ENCODE data around the gene TMIGD2. TPM values are rescaled to one million over a fixed set of nuclear protein-coding genes. Genes with fewer than 3 reads are reported as not detected.
"Not testable (repeated sequence)": the region's sequence is repeated elsewhere in the genome, so short reads cannot be mapped to it uniquely, and the experiment has no call there.

Gene TMIGD2, protein sequence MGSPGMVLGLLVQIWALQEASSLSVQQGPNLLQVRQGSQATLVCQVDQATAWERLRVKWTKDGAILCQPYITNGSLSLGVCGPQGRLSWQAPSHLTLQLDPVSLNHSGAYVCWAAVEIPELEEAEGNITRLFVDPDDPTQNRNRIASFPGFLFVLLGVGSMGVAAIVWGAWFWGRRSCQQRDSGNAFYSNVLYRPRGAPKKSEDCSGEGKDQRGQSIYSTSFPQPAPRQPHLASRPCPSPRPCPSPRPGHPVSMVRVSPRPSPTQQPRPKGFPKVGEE
- total RNA-seq (ENCODE audit: low replicate concordance): 0.19 and 1.3 TPM in 2 replicates

DNA sequence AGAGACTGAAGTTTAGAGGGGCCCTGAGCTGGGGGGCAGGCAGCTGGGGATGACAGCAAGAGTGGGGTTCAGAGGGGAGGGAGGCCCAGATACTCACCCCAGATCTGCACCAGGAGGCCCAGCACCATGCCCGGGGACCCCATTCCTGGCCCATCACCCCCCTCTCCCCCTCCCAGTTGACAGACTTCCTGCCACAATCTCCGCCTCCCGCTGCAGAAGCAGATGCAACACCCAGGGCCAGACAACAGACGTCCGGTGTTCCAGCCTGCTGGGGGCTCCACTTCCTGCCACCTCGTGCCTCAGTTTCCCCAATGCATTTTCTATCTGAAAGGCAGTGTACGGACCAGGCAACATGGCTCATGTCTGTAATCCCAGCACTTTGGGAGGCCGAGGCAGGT is at the start of gene TMIGD2:
TSS of gene TMIGD2 (minus strand) at position 147 of the 398 bp plus-strand sequence. CDS start at position 143, 4 bp downstream.
- Histone ChIP-seq H3F3A (ENCODE audit: low read depth) (peaks cover 13% of the 10 kb centered on the region), H3K36me3 (no peaks in the 10 kb centered on the region), H3K27me3 (no peaks in the 10 kb centered on the region), H3K79me2 (ENCODE audit: low read depth) (peaks cover 6% of the 10 kb centered on the region), H3K9ac (no peak within 1 kb of the TSS), H3K9me3 (ENCODE audit: low read depth) (no peaks in the 10 kb centered on the region), H2AFZ (replicated peaks) (peak within 1 kb of the TSS; percentile 95), H3K4me1 (peaks cover 10% of the 10 kb centered on the region), H3K4me2 (peak within 1 kb of the TSS; percentile 29), H4K20me1 (ENCODE audit: low read depth) (no peaks in the 10 kb centered on the region), H3K27ac (peak within 1 kb of the TSS; percentile 63), H3K4me3 (no peak within 1 kb of the TSS)
- peaks cover 4% of the 10 kb centered on the region for H3K27me3 Mint-ChIP-seq (ENCODE audit: insufficient read depth, low read depth)
- DNase-seq (ENCODE audit: low spot score): no peak
- no peak for TF ChIP-seq EZH2phosphoT487 (IDR thresholded peaks at IDR 0.05)
- TF ChIP-seq EZH2 (IDR thresholded peaks at IDR 0.05): no peak
- TF ChIP-seq, protein P1, sequence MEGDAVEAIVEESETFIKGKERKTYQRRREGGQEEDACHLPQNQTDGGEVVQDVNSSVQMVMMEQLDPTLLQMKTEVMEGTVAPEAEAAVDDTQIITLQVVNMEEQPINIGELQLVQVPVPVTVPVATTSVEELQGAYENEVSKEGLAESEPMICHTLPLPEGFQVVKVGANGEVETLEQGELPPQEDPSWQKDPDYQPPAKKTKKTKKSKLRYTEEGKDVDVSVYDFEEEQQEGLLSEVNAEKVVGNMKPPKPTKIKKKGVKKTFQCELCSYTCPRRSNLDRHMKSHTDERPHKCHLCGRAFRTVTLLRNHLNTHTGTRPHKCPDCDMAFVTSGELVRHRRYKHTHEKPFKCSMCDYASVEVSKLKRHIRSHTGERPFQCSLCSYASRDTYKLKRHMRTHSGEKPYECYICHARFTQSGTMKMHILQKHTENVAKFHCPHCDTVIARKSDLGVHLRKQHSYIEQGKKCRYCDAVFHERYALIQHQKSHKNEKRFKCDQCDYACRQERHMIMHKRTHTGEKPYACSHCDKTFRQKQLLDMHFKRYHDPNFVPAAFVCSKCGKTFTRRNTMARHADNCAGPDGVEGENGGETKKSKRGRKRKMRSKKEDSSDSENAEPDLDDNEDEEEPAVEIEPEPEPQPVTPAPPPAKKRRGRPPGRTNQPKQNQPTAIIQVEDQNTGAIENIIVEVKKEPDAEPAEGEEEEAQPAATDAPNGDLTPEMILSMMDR (IDR thresholded peaks at IDR 0.05): no peak
- H3K4me1 Mint-ChIP-seq: peaks cover 14% of the 10 kb centered on the region
- peak within 1 kb of the TSS; percentile 38 for H3K4me3 Mint-ChIP-seq
- peaks cover 6% of the 10 kb centered on the region for H3K36me3 Mint-ChIP-seq
- H3K27ac Mint-ChIP-seq: peak within 1 kb of the TSS; percentile 64
- peaks cover 2% of the 10 kb centered on the region for H3K9me3 Mint-ChIP-seq

- H3K79me2 ChIP-seq (ENCODE audit: low read depth): no peaks in the 10 kb centered on the region
- TF ChIP-seq EZH2 (IDR thresholded peaks at IDR 0.05) (no peak), EZH2phosphoT487 (IDR thresholded peaks at IDR 0.05) (no peak)
- TF ChIP-seq, protein P1 (IDR thresholded peaks at IDR 0.05): no peak
- no peak overlapping the region for H3K9ac ChIP-seq
- H3K4me1 Mint-ChIP-seq: no peaks in the 10 kb centered on the region
- no peak overlapping the region for H3K4me3 Mint-ChIP-seq
- H3K9me3 Mint-ChIP-seq: no peaks in the 10 kb centered on the region
- H3K4me3 ChIP-seq: no peak overlapping the region
- H3K27me3 Mint-ChIP-seq (ENCODE audit: insufficient read depth, low read depth): peaks cover 2% of the 10 kb centered on the region
- no peaks in the 10 kb centered on the region for H3K36me3 ChIP-seq
- no peaks in the 10 kb centered on the region for H3K4me1 ChIP-seq
- no peak overlapping the region for H2AFZ ChIP-seq (replicated peaks)
- H3K9me3 ChIP-seq (ENCODE audit: low read depth): no peaks in the 10 kb centered on the region
- H3K36me3 Mint-ChIP-seq: peaks cover 14% of the 10 kb centered on the region
- no peaks in the 10 kb centered on the region for H3K27me3 ChIP-seq
- peaks cover 5% of the 10 kb centered on the region for H3F3A ChIP-seq (ENCODE audit: low read depth)
- H3K4me2 ChIP-seq: no peak overlapping the region
- no peak overlapping the region for H3K27ac ChIP-seq
- H4K20me1 ChIP-seq (ENCODE audit: low read depth): peaks cover 3% of the 10 kb centered on the region
- no peak for DNase-seq (ENCODE audit: low spot score)
- no peak overlapping the region for H3K27ac Mint-ChIP-seq
Observed at GRCh38 chr19:4350726-4351125, 48.5 kb upstream of the TMIGD2 start.

DNA sequence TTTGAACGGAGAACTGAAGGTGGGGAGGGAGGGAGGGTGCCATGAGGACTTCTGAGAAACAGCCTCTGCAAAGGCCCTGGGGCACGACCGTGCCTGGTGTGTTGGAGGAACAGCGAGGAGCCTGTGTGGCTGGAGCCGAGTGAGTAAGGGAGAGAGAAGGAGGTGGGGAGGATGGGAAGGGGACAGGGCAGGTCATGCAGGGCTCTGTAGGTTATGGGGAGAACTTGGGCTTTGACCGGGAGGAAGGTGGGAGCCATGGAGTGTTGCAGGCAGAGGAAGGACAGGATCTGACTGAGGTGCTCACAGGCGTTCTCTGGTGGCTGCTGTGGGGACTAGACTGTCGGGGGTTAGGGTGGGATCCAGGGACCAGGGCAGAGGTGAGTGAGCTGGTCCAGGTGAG is 47.9 kb upstream of the TMIGD2 start:
- no peak overlapping the region for H3K4me3 Mint-ChIP-seq
- Histone ChIP-seq H3K4me1 (no peaks in the 10 kb centered on the region), H3K79me2 (ENCODE audit: low read depth) (peaks cover 3% of the 10 kb centered on the region), H3K9me3 (ENCODE audit: low read depth) (no peaks in the 10 kb centered on the region), H3F3A (ENCODE audit: low read depth) (peaks cover 5% of the 10 kb centered on the region), H3K27me3 (no peaks in the 10 kb centered on the region), H3K27ac (no peak overlapping the region), H3K4me3 (no peak overlapping the region), H2AFZ (replicated peaks) (no peak overlapping the region), H4K20me1 (ENCODE audit: low read depth) (peaks cover 8% of the 10 kb centered on the region), H3K9ac (no peak overlapping the region), H3K4me2 (no peak overlapping the region), H3K36me3 (no peaks in the 10 kb centered on the region)
- peaks cover 18% of the 10 kb centered on the region for H3K36me3 Mint-ChIP-seq
- H3K9me3 Mint-ChIP-seq: no peaks in the 10 kb centered on the region
- TF ChIP-seq, protein P1 (IDR thresholded peaks at IDR 0.05): no peak
- TF ChIP-seq EZH2phosphoT487 (IDR thresholded peaks at IDR 0.05): no peak
- no peak for TF ChIP-seq EZH2 (IDR thresholded peaks at IDR 0.05)
- H3K27me3 Mint-ChIP-seq (ENCODE audit: insufficient read depth, low read depth): peaks cover 5% of the 10 kb centered on the region
- no peak overlapping the region for H3K27ac Mint-ChIP-seq
- peaks cover 3% of the 10 kb centered on the region for H3K4me1 Mint-ChIP-seq
- DNase-seq (ENCODE audit: low spot score): no peak

GRCh38 chr19:4349225-4349624 is 47.0 kb upstream of the TMIGD2 start:
- H4K20me1 ChIP-seq (ENCODE audit: low read depth): peaks cover 11% of the 10 kb centered on the region
- H2AFZ ChIP-seq (replicated peaks); H3K27ac ChIP-seq; H3K27me3 ChIP-seq; H3K36me3 ChIP-seq; H3K27ac Mint-ChIP-seq; DNase-seq (ENCODE audit: low spot score); H3K9ac ChIP-seq; H3K9me3 ChIP-seq (ENCODE audit: low read depth); H3K4me3 ChIP-seq; H3F3A ChIP-seq (ENCODE audit: low read depth); H3K9me3 Mint-ChIP-seq; H3K4me1 ChIP-seq; H3K27me3 Mint-ChIP-seq (ENCODE audit: insufficient read depth, low read depth); H3K79me2 ChIP-seq (ENCODE audit: low read depth); H3K4me2 ChIP-seq; H3K4me3 Mint-ChIP-seq; H3K4me1 Mint-ChIP-seq: not testable (repeated sequence)
- peaks cover 18% of the 10 kb centered on the region for H3K36me3 Mint-ChIP-seq

Measured in neural progenitor cell (in vitro differentiated cells).